ENCODE results near the gene CRYGD. TPM values are rescaled to one million over a fixed set of nuclear protein-coding genes. Genes with fewer than 3 reads are reported as not detected.
A peak's percentile ranks its signal among the peaks of the same experiment; 100 is the strongest.
"Not testable (repeated sequence)": the region's sequence is repeated elsewhere in the genome, so short reads cannot be mapped to it uniquely, and the experiment has no call there.

Gene CRYGD
- total RNA-seq, 1 experiment from 2014 or later, result not detected

DNA sequence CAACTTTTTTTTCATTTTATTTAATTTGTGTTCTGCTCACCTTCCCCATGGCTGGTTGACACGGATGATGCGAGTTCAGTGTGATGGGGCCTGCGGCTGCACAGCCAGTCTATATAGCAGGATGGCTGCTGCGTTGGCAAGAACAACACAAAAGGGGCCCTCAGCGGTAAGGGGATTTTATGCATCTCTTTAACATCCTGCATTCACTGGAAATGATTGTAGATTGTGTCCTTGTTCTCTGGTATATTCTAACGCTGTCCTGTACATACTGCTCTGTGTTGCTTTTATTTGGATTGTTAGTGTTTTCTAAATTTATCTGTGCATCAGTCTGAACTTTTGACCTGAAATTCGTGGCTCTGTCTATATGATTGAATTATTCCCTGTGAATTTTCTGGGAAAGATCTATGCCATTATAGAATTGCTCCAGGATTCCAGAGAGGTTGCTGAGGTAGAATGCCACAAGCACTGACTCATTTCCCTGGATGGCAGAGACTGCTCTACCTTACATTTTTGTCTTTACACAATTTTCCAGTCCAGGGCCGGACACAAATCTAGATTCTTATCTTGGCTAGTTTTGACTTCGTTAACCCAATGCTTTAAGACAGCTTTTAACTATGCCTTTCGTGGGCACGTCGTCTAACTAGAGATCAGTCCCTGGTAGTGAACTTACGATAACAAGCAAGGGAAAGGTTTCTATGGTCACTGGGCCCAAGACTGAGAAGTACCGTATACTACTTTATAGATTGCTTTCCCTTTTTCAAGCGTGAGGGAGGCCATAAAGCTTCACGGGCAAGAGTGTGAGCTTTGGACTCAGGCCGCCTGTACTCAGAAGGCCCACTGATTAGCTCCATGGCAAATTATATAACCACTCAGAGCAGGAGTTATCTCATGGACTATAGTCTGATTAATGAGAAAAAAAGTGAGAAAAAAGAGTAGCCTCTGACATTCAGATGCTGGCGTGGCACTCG lies 5.7 kb upstream of the CRYGD start, which contains the start of gene CRYGC:
Gene CRYGC (minus strand): TSS at position 85 of the 968 bp plus-strand sequence. CDS start 36 bp downstream, at position 49.
- DNase-seq (ENCODE audit: low spot score), result peak; percentile 73

DNA sequence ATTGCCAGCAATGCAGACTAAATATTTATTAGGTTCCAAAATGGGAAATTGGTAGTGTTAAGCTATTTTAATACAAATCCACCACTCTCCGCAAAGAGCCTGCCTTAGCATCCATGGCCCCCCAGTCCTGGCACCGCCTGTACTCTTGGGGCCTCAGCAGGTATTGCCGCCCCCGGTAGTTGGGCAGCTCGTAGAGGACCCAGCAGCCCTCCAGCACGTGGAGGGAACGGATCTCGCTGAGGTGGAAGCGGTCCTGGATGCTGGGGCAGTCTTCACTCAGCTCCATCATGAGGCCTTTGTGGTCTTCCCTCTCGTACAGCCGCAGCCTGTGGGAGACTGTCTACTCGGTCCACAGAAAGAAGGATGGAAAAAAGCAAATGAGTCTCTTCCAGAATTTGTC lies 3.8 kb upstream of the CRYGD start:
- no peak for DNase-seq (ENCODE audit: low spot score)

DNA sequence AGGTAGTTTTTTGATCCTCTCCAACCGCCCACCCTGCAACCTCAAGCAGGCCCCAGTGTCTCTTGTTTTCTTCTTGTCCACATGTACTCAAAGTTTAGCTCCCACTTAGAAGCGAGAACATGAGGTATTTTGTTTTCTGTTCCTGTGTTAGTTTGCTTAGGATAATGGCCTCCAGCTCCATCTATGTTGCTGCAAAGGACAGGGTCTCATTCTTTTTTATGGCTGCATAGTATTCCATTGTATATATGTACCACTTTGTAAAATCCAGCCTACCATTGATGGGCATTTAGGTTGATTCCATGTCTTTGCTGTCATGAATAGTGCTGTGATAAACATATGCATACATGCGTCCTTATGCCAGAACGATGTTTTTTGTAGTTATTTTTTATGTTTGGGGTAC lies 2.8 kb upstream of the CRYGD start:
- DNase-seq (ENCODE audit: low spot score), result no peak

DNA sequence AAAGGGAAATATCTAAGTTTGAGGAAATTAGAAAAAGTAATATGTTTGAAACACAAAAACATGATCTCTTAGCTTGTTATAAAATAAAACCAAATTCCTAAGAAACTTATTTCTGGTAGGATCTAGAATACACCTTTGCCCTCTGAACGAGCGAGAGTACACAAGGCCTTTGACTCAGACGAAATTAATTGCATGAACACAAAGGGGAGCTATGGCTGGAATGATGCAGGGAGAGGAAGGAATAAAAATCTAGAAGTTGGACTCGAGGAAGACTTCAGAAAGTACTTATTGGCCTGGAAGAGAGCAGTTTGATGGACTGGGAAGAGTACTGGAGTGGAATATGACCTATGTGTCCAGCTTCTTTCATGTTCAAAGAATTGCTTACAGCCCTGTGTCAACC lies 927 bp upstream of the CRYGD start:
- no peak for DNase-seq (ENCODE audit: low spot score)

DNA sequence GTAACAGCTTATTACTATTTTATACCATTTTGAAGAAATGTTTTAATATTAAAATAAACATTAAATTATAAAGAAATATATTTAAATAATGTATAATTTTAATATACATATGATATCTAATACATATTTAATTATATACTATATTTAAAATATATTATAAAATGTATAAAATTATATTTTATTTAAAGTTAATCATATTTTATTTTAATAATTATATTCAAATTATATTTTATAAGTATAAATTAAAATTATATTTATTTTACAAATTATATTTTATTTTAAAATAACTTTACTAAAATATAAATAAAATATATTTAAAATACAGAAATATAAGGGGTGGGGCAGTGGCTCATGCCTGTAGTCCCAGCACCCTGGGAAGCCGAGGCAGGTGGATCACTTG lies 2.1 kb downstream of the CRYGD start:
- no peak for DNase-seq (ENCODE audit: low spot score)

DNA sequence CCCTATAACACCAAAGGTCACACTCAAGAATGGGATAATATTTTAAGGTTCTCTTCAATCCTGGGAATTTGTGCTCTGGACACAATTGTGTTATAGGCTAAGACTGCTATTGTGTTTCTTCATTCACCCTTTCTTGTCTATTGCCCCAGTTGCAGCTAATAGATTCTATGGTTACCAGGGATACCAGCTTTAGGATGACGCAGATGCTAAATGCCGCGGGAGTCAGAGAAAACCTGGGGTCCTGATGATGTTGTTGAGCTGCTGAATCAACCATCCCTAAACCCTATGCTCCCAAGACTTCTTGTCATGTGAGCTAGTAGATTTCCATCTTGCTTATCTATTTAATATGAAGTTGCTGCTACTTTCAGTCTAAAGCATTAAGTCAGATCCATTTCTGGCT lies 5.4 kb downstream of the CRYGD start:
- no peak for DNase-seq (ENCODE audit: low spot score)

DNA sequence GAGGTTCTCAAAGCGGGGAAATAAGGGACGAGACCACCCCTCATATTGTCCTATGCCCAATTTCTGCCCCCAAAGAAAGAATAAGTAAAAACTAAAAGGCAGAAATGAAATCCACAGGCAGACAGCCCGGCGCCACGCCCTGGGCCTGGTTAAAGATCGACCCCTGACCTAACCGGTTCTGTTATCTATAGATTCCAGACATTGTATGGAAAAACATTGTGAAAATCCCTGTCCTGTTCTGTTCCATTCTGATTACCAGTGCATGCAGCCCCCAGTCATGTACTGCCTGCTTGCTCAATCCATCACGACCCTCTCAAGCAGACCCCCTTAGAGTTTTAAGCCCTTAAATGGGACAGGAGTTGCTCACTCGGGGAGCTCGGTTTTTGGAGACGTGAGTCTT lies 6.9 kb downstream of the CRYGD start:
- DNase-seq (ENCODE audit: low spot score), result not testable (repeated sequence)

DNA sequence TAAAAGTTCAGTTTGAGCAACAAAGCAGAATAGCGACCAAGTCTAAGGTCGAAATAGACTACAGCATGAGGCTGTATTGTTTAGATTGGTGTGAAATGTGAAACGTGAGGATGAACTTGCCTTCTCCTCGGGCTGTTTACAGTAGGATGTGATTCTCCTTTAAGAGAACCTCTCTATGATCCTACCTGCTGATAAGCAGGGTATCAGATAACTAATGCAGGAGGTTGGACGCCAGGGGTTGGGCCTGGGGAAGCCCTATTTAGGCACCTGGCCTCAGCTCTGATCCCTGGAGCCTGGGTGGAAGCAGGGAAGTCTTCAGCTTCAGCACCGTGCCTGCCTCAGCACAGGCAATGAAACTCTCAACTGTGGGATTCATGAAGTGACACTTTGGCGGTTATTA lies 11.4 kb downstream of the CRYGD start:
- DNase-seq (ENCODE audit: low spot score), result no peak

DNA sequence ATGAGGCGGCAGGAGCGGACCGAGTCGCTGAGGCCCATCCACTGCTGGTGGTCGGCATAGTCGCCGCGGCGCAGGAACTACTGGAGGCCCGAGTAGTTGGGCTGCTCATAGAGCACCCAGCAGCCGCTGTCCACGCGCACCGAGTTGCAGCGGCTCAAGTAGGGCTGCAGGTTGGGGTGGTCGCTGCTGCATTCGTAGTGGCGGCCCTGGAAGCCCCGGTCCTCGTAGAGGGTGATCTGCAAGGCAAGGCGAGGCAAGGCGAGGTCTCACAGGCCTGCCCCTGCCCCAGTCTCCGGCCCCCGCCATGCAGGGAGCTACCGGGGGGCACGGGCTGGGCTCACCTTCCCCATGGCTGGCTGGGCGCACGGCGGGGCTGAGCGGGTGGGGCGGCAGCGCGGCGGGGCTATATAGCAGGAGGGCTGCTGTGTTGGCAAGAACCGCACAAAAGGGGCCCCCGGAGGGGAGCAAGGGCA lies 12.0 kb downstream of the CRYGD start:
- not testable (repeated sequence) for DNase-seq (ENCODE audit: low spot score)

DNA sequence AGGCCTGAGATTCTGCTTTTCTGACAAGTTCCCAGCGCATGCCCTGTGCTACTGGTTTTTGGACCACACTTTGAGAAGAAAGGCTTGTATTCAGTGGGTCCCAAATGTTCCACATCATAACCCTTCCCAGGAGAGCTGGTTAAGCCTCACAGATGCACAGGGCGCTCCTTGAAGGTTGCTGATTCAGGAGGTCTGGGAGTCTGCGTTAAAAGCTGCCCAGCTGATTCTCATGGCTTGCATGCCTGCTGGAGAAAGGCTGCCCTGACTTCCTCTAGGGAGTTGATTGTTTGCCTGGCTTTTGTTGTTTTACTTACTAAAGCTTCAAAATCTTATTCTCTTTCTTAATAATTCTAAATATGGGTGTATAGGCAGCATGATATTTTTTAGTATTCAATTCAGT lies 20.7 kb downstream of the CRYGD start:
- no peak for DNase-seq (ENCODE audit: low spot score)

DNA sequence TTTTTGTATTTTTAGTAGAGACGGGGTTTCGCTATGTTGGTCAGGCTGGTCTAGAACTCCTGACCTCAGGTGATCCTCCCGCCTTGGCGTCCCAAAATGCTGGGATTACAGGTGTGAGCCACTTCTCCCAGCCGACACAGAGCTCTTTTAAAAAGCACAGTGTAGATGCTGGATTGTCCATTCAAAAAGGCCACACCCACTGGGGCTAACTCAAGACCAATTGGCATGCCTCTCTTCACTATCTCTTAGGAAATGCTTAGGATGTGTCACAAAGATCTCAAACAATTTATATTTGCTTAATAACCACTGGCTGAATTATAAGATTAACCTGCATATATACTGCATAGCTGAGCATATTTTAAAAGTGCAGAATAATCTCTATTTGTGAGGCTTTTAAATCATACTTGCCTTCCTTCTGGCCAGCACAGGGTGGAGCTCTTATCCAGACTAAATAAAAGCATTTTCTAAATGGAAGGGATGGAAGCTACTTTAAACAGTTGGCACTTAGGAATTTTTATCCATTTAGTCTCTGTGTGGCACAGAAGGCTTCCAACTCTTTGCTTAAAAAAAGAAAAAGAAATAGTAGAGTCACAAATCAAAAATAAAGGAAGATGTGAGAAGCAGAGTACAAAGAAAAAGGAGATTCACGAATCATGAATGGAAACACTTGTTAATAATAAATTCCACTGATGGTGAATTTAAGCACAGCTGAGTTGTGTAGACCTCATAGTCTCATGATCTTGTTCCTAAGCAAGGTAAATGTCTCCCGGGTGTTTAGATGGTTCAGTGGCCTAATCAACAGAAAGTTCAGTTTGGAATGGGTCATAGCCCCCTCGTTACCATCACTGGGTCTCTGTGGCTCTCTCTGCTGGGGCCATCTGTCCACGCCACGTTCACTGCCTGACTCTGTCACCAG lies 22.4 kb downstream of the CRYGD start:
- peak; percentile 55 for DNase-seq (ENCODE audit: low spot score)

DNA sequence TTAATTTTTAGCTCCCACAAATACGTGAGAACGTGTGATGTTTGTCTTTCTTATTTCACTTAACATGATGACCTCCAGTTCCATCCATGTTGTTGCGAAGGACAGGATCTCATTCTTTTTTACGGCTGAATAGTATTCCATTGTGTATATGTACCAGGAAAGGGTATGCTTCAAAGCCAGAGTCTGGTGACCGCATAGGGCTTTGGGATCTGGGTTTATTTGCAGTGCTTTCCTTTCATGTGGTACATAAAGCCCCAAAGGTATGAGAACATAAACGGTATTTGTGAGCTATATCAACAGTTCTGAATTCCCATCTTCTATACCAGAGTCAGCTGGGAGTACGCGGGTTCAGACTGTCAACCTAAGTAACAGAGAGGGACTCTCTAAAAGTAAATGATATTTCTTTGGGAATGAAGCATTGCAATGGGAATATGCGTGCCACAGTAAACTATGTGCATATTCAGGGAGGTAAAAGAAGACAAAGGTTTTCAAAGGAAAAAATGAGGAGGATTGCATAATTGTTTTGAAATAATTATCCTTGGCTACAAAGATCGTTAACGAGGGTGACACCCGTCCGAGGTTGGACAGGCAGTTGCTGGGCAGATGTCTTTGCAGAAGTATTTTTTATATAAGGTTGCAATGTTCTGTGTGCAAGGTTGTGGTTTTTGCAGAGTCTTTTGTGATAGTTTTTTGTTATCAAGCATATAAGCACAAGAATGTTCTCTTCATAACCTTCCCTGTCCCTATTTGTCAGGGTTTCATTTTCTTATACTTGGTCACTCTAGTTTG lies 24.4 kb downstream of the CRYGD start:
- no peak for DNase-seq (ENCODE audit: low spot score)

DNA sequence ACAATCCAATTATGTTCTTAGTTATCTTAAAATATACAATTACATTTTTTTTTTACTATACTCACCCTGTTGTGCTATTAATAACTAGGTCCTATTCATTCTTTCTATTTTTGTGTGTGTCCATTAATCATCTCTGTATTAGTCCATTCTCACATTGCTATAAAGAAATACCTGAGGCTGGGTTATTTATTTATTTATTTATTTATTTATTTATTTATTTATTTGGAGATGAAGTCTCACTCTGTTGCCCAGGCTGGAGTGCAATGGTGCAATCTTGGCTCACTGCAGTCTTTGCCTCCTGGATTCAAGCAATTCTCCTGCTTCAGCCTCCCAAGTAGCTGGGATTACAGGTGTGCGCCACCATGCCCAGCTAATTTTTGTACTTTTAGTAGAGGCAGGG lies 25.6 kb downstream of the CRYGD start:
- DNase-seq (ENCODE audit: low spot score), result not testable (repeated sequence)

DNA sequence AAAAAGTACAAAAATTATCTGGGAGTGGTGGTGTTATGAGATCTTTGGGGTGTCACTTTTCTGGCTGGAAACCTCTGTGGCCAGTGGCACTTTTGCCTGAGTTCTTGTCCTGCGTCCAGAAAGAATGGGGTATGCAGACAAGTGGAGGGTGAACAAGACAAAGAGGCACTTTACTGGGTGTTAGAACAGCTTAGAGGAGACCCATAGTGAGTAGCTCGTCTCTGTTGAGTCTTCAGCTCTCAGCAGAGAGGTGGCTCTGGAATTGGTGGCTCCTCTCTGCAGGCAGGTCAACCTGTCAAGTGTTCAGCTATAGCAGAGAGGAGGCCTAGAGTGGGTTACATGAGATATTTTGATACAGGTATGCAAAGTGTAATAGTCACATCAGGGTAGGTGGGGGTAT lies 26.1 kb downstream of the CRYGD start:
- DNase-seq (ENCODE audit: low spot score), result no peak

DNA sequence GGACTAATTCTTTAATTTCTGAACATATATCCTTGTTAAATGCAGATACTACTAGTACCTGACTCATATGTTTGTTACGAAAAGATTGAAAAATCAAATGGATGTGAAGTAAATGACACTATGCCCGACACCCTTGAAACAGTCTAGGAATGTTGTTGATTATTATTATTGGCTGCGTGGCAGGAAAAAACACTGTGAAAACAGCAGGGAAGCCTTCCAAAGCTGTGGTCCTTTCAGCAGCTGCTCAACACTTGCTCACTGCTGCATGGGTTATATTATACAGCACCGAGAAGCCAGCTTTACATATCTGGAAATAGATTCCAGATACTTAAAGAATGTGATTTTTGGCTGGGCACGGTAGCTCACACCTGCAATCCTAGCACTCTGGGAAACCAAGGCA lies 26.5 kb downstream of the CRYGD start:
- DNase-seq (ENCODE audit: low spot score), result no peak

DNA sequence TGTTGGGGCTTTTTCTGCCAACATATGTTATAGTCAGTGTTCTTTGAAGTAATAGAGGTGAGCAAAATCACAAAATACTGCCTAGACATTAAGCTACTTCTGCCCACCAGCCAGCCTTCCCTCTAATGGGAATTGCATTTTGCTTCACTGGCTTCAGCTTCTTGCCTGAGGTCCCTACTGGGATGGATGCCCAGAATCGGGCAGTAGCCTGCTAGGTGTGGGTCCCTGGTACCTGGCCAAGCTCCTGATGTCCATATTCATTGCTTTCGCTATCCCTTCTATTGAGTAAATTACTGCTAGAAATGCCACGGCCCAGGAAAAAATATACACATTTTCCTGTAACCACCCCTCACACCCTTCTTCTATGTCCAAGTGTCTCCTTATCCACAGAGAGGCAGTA lies 27.0 kb downstream of the CRYGD start:
- no peak for DNase-seq (ENCODE audit: low spot score)

DNA sequence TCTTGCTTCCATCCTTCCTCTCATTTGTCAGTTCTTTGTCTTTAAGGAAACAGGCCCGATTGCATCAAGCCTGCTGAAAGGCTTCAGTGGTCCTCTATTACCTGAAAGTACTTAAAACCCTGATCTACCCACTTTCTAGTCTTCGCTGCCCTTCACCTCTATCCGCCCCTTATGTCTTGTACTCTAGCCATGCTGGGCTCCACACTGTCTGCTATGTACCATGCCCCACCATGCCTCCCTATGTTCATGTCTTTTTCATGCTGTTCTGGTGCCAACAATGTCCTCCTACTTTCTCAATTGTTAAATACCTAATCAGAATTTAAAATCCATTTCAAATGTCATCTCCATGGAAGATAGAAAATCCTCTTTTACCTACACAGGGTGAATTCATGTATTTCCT lies 28.2 kb downstream of the CRYGD start:
- no peak for DNase-seq (ENCODE audit: low spot score)

DNA sequence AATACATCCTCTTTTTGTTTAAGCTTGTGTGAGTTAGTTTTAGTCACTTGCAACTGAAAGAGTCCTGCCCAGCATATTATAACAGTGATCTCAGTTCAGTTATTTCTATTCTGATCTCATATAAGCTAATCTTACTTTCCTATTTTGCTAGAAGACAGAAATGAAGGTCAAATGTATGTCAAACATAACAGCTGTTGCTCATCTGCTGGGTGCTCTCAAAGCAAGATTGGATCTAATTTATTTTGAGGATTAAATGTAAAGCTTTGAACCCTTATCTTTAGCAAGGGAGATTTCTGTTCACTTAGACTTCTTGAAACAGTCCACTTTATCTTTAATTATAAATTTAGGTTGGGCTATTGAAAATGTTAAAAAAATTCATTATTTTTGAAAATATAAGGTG lies 31.2 kb downstream of the CRYGD start:
- no peak for DNase-seq (ENCODE audit: low spot score)

DNA sequence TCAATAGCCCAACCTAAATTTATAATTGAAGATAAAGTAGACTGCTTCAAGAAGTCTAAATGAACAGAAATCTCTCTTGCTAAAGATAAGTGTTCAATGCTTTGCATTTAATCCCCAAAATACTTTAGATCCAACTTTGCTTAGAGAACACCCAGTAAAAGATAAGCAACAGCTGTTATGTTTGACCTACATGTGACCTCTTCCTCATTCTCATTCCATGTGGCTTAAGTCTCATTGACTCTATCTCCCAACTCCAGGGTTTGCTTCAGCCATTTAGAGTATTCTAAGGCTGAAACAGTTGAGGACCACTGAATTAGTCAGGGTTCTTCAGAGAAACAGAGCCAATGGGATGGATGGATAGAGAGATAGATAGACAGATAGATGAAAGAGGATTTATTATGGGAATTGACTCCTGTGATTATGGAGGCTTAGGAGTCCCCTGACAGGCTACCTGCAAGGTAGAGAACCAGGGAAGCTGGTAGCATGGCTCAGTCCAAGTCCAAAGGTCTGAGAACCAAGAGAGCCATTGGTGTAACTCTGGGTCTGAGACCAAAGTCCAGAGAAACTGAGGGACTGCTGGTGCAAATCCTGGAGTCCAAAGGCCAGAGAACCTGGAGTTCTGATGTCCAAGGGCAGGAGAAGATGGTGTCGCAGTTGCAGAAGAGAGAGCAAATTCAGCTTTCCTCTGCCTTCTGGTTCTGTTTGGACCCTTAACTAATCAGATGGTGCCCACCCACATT lies 32.1 kb downstream of the CRYGD start:
- DNase-seq (ENCODE audit: low spot score), result no peak

DNA sequence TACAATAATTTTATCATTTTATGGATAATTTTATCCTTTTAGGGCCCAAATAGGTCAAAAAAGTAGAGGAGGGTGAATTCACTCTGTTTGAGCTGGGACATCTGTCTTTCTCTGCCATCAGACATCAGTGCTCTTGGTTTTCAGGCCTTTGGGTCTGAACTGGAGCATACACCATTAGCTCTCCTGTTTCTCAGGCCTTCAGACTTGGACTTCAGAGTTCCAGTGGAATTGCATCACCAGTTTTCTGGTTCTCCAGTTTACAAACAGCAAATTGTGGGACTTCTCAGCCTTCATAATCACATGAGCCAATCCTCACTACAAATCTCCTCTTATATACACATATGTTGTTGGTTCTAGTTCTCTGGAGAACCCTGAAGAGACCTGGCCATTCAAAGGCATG lies 33.9 kb downstream of the CRYGD start:
- no peak for DNase-seq (ENCODE audit: low spot score)

DNA sequence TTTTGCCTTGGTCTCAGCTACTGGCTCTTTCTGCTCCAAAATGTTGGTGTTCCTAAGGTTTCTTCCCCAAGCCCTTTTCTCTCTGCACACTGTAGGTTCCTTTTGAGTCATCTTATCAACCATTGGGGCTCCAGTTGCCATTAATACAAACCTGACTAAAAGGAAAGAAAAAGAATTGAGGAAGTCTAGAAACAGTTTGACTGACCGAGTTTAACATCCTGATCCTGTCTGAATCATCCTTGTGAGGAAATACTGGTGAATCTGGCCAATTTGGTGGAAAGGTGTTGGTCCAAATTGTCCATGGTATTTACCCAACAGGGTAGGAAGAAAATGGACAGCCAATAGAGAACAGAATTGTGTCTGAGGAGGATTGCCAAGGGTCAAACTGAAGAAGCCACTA lies 38.3 kb downstream of the CRYGD start:
- DNase-seq (ENCODE audit: low spot score), result no peak

Data from HT-29 (cell line).